HG02973 (cell line): ENCODE results near the gene RXRA.

Experiments
- ATAC-seq: cut with Tn5 transposase; IDR thresholded peaks from one replicate; pipeline ENCODE4 v1.9.1; 2021; ENCODE audit warnings: moderate library complexity; ENCODE audit not compliant: unreplicated experiment

Gene RXRA

GRCh38 chr9:134483361-134484184 is 157.3 kb downstream of the RXRA start:
- ATAC-seq, result no peak

GRCh38 chr9:134484479-134484878 is 158.2 kb downstream of the RXRA start:
- no peak for ATAC-seq

GRCh38 chr9:134485653-134486052 is 159.4 kb downstream of the RXRA start:
- ATAC-seq, result no peak

- no peak for ATAC-seq
These were observed 159.9 kb downstream of the RXRA start for GRCh38 chr9:134486143-134486591.

GRCh38 chr9:134486596-134486995 is 160.3 kb downstream of the RXRA start:
- no peak for ATAC-seq
